Lower leg skin (tissue), 4 donors: ENCODE data around the gene C1orf167. TPM values are rescaled to one million over a fixed set of nuclear protein-coding genes. Genes with fewer than 3 reads are reported as not detected.

ENCODE experiments used
- DNase-seq, 2 donors: peaks; one replicate each; pipeline ENCODE4 v3.0.0-alpha.2; 2019; ENCODE audit warnings: low spot score in 2 of 2
- H3K4me3 ChIP-seq: fragments of 200-600 bp; sonication (generic); 2 replicates; pipeline ENCODE4 v1.5.1; 2017; ENCODE audit warnings: mild to moderate bottlenecking, low read depth; ENCODE audit not compliant: poor library complexity, severe bottlenecking
- CTCF ChIP-seq, 3 donors: fragments of 450-650 bp; IDR thresholded peaks; one replicate each; pipeline ENCODE4 v1.5.1; 2016; ENCODE audit warnings: antibody characterized with exemption in 3 of 3, mild to moderate bottlenecking in 3 of 3, moderate library complexity in 2 of 3
- POLR2A ChIP-seq, 2 donors: fragments of 450-650 bp; IDR thresholded peaks; one replicate each; pipeline ENCODE4 v1.6.1; 2016 to 2017; ENCODE audit warnings: antibody characterized with exemption in 2 of 2, mild to moderate bottlenecking in 1 of 2, moderate library complexity in 1 of 2
- WGBS, 2 donors: methylation state at CpG; one replicate each; pipeline ENCODE4 v1.1.5; 2018; 5-methylcytosine and 5-hydroxymethylcytosine counted together
- intact Hi-C: fragments of 100-400 bp; cut with DNase I; formaldehyde crosslinking; loops from one replicate; pipeline ENCODE4 v1.15.0; 2023; ENCODE audit warnings: low total_unique reads
- total RNA-seq, 4 donors: library from RNA; depleted of rRNA; stranded (reverse); fragments of >200 nt; gene quantifications; one replicate each; pipeline ENCODE4 v1.1.0, GENCODE V29; 2016

The C1orf167 gene
- total RNA-seq, 4 donors from 2014 or later: 1.6 to 2.8 TPM; not detected in 2

GRCh38 chr1:11817192-11817591 is 55.2 kb downstream of the C1orf167 start:
- 93 to 95% methylated on average over 12 of the region's 12 CpGs for WGBS, 2 donors
- H3K4me3 ChIP-seq: no peak overlapping the region
- intact Hi-C loops: no loop called here
- no peak for DNase-seq
- TF ChIP-seq CTCF (IDR thresholded peaks at IDR 0.05): no peak
- TF ChIP-seq POLR2A (IDR thresholded peaks at IDR 0.05): no peak

GRCh38 chr1:11822091-11822490 is 60.1 kb downstream of the C1orf167 start:
- no peak for TF ChIP-seq POLR2A (IDR thresholded peaks at IDR 0.05)
- no peak for TF ChIP-seq CTCF (IDR thresholded peaks at IDR 0.05)
- WGBS, 2 donors: 89 to 92% methylated on average over 3 of the region's 3 CpGs
- no peak overlapping the region for H3K4me3 ChIP-seq
- no peak for DNase-seq
- intact Hi-C loops: no loop called here

- no peak for DNase-seq
- no peak for TF ChIP-seq POLR2A (IDR thresholded peaks at IDR 0.05)
- no peak for TF ChIP-seq CTCF (IDR thresholded peaks at IDR 0.05)
- intact Hi-C loops: no loop called here
- 89 to 91% methylated on average over 17 of the region's 17 CpGs for WGBS, 2 donors
- no peak overlapping the region for H3K4me3 ChIP-seq
Measured at GRCh38 chr1:11823366-11824137, 61.6 kb downstream of the C1orf167 start.

GRCh38 chr1:11825131-11825530 is 63.1 kb downstream of the C1orf167 start:
- intact Hi-C loops: no loop called here
- H3K4me3 ChIP-seq: no peak overlapping the region
- WGBS, 2 donors: 89 to 94% methylated on average over 7 of the region's 7 CpGs
- no peak for TF ChIP-seq CTCF (IDR thresholded peaks at IDR 0.05)
- TF ChIP-seq POLR2A (IDR thresholded peaks at IDR 0.05): no peak
- DNase-seq: no peak

- WGBS, 2 donors: 96% methylated on average over 9 of the region's 9 CpGs
- intact Hi-C loops: no loop called here
- DNase-seq: no peak
- TF ChIP-seq POLR2A (IDR thresholded peaks at IDR 0.05) (no peak), CTCF (IDR thresholded peaks at IDR 0.05) (no peak)
- no peak overlapping the region for H3K4me3 ChIP-seq
Measured at GRCh38 chr1:11826946-11827345, 65.0 kb downstream of the C1orf167 start.

GRCh38 chr1:11828511-11828910 is 66.5 kb downstream of the C1orf167 start:
- DNase-seq: no peak
- TF ChIP-seq CTCF (IDR thresholded peaks at IDR 0.05) (no peak), POLR2A (IDR thresholded peaks at IDR 0.05) (no peak)
- intact Hi-C loops: no loop called here
- no peak overlapping the region for H3K4me3 ChIP-seq
- 93 to 94% methylated on average over 19 of the region's 19 CpGs for WGBS, 2 donors
